Activated naive CD4-positive, alpha-beta T cell (primary cell): ENCODE measurements around the gene PDP2.

Experiments
- DNase-seq, 4 experiments: peaks; one replicate each; lab custom pipeline; 2025; lab: John Stamatoyannopoulos, UW

Gene PDP2

GRCh38 chr16:66903544-66904427 lies 23.5 kb downstream of the PDP2 start:
- DNase-seq: no peak

GRCh38 chr16:66904428-66904845 lies 24.1 kb downstream of the PDP2 start:
- DNase-seq: no peak

GRCh38 chr16:66904846-66905632 lies 24.7 kb downstream of the PDP2 start:
- no peak for DNase-seq

DNA sequence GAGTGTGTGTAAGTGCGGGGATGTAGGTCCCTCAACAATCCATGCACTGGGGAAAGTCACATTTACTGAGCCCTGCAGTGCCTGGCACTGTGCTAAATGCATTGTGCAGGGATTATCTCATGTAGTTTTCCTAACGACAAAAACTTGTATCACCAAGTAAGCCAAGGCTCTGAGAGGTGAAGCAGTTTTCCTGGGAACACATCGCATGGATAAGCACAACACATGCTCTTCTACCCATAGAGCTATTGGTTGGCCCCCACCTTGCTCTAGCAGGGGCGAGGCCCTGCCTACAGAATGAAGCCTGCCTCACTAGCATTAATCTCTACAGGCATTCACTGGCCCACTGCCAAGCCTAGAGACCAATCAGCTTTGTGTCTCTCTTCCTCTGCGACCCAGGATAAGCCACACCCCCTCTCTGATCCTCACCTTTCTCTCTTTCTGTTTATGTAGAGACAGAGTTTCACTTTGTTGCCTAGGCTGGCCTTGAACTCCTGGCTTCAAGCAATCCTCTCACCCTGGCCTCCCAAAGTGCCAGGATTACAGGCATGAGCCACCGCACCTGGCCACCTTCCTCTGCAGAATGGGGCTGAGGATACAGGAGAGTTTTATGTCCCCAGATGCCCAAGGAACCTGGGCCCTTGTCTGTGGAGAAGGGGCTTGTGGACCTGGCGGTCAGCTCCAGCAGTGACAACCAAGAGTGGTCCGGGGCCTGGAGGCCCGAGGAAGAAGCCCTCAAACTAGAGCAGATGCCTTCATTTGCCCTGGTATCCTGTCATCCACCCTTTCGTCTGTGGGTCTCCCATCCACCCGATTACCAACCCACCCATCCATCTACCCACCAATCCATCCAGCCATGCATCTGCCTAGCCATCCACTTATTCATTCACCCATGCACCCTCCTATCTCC lies 25.6 kb downstream of the PDP2 start:
- DNase-seq: peak in 1 of 4 experiments; percentile 33

DNA sequence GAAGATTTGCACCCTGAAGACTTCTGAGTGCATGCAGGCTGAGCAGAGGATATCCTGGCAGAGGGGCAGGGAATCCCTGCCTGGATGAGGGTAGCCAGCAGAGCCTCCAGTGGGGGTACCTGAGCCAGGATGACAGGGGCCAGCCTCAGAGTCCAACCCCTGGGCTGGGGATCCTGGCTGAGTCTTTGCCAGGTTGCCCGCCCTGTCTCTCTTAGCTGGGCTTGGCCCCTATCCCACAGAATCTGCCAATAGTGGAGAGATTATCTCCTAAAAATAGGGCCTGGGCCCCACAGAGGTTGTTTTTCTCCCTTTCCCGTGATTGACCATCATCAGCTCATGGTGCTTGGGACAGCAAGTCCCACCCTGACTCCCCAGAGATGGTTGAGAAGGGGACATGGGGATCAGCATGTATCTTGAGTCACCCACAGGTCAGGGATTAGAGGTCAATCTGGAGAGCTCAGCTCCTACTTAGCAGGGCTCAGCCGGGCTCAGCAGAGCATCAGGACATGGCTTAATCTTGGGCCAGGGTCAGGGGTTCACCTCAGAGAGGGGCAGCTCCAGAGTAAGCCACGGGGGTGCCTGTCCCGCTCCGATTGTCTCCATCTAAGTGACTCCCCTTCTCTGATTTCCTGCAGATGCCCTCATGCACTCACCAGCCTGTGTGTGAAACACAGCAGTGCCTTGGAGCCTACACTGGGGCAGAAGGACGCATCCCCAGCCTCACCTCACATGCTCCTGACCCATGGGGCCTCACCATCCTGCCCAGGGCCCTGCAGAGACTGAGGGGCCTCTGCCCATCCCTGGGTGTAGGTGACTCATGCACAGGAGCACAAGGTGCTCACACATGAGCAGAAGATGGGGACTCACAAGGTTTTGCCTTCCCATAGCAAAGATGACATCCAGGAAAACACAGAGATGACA lies 26.9 kb downstream of the PDP2 start:
- DNase-seq: no peak

DNA sequence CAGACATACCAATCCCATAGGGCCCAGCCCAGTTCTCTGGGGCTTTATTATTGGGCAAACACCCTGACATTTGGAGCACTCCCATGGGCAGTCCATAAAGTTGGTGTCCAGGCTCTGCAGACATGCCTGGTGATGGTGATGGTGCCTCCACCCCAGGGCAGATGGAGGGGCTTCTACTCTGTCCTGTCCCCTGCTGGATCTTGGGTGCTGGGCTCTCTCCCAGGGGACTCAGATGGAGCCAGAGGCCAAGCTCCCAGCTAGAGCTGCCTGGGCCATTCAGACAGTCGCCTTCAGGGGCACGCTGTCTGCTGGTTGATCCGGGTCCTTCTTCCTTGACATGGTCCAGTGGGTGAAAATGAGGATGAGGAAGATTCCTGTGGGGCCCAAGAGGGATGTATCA lies 27.8 kb downstream of the PDP2 start:
- no peak for DNase-seq

GRCh38 chr16:66908762-66909559 lies 28.6 kb downstream of the PDP2 start:
- DNase-seq: no peak

GRCh38 chr16:66910175-66910940 lies 30.0 kb downstream of the PDP2 start:
- no peak for DNase-seq

- DNase-seq: no peak
These were observed 30.8 kb downstream of the PDP2 start for GRCh38 chr16:66911112-66911511.

GRCh38 chr16:66911801-66912200 lies 31.5 kb downstream of the PDP2 start:
- DNase-seq: no peak

- no peak for DNase-seq
These were observed 32.8 kb downstream of the PDP2 start for GRCh38 chr16:66913081-66913480.

- no peak for DNase-seq
These were observed 33.4 kb downstream of the PDP2 start for GRCh38 chr16:66913711-66914110.

DNA sequence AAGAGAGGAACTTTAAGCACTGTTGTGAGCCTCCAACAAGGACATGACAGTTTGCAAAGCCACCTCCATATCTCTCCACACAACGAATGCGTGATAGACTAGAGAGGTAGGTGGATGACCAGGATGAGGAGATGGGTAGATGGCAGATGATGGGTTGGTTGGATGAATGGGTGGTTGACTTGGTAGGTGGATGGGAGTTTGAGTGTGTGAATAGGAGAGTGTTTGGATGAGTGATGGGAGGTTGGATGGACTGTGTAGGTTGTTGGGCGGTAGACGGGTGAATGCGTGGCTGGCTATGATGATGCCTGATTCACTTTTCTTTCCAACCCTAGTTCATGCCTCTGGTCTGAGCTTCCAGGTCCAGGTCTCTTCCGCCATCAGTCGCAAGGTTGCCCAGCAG lies 34.2 kb downstream of the PDP2 start:
- DNase-seq: no peak

DNA sequence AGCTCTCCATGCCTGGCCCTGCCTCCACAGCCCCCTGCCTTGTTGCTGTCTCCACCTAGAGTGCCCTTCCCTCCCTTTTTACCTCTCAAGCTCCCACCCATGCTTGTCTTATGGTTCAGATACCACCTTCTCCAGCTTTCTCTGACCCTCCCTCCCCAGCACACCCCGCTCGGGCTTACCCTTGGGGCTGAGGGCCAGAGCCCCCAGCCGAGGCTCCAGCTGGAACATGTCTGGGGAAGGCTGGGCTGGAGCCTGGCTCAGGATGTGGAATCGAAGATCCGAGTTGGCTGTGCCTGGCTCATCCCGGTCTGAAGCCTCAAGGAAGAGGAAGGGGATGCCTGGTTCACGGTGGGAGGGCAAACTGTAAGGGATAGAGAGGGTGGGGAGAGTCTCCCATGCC lies 34.7 kb downstream of the PDP2 start:
- DNase-seq: no peak

DNA sequence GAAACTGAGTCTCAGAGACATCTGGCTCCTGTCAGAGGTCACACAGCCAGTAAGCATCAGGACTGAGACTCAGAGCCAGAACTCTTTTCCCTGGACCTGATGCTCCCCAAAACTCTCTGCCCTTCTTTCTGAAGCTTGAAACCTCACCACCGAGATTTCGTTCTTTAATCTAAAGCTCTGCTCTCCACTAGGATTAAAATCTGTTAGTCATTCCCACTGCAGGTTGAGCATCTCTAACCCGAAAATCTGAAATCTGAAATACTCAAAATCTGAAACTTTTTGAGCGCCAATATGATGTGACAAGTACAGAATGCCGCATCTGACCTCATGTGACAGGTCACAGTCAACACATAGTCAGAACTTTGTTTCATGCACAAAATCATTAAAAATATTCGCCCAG lies 36.2 kb downstream of the PDP2 start:
- DNase-seq: no peak

DNA sequence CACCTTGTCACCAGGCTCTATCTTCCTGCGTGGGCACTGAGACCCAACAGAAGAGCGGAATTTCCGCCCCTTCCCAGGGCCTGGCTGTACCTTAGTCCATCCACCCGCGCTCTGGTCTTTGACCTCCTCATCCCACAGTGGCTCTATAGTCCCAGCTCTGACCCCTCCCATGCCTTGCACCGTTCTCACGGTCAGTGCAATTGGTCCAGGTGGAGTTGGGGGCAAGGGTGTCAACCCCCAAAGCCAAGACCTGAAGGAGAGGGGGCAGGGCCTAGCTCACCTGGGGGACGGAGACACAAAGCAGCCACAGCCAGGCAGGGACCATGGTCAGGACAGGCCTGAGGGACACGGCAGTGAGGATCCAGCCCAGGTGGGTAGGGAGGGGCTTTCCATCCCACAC lies 37.4 kb downstream of the PDP2 start:
- DNase-seq: no peak

DNA sequence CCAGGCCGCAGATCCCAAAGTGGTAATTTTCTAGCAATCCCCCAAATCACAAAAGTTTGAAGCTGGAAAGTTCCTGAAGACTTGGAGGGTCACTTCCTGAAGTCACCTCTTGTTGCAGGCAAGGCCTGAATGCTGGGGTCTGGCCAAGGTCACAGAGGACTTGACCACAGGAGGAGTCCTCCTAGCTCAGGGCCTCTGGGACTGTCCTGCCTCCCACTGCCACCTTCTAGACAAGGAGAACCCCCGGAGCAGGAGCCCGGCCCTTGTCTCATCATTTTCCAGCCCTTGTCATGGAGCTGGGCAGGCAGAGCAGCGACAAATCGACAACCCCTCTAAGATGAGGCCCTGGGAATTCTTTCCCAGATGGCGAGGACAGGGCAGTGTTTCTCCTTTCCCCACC lies 38.0 kb downstream of the PDP2 start:
- no peak for DNase-seq

DNA sequence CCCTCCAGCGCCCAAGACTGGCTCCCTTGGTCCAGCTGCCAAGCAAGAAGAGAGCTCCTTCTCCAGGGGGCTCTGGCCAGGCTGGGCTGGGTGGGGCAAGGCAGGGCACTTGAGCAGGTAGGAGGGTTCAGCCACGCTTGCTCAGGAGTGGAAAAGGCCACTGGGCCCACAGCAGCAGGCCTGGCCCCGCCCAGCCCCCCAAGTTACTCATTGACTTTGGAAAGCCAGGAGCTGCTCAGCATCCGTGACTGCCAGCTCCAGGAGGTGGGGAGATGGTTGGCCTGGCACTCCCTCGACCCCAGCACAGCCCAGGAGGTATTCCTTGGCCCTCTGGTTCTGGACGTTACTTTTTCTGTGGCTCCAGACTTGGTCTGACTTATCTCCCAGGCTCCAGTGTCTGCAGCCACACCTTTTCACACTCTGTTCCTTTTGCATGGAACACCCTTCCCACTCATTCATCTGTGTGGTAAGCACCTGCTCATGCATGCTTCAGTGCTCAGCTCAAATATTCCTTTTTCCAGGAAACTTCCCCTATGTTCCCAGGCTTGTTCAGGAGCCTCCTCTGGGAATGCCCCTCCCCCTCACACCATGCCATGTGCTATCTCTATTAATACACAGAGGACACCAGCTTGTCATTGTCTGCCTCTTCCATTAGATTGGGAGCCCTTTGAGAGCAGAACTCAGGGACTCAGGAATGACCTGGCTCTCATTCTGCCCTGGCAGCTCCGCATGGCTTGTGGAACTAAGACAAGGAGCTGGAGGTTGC lies 38.7 kb downstream of the PDP2 start, which contains the start of gene CDH16:
Gene CDH16 (minus strand): TSS at position 83 of the 766 bp plus-strand sequence. CDS start 820 bp downstream, outside the sequence.
- DNase-seq: no peak
